Activated CD4-positive, alpha-beta T cell treated with anti-CD3 and anti-CD28 coated beads, Interleukin-2, amount 50 U/mL, for 16 hours (primary cell): ENCODE measurements around the gene CBY2.

Experiments used
- DNase-seq: peaks from one replicate; pipeline ENCODE4 v3.0.0-alpha.2; 2020

The CBY2 gene

DNA sequence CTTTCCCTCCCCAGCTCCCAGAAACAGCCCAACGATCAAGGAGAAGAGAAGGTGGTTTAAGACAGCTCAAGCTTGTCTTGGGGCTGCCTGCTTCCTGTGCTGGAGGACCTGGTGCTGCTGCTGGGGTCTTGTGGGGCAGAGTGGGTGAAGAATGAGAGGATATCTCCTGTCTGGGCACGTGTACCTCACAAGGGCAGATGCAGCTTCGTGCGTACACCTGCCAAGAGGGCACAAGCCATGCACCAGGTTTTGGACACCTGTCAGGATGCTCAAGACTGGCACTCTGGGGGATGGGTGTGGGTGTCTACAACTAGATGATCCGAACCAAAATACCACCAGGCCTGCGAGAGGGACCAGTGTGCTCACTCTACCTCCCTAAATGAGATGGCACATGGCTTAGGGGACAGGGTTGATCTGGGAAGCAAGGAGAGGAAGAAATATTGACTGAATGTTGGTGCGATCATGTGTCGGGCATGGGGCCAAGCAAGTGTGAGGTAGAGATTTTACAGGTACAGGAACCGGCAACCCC lies 2.2 kb downstream of the CBY2 start:
- no peak for DNase-seq

DNA sequence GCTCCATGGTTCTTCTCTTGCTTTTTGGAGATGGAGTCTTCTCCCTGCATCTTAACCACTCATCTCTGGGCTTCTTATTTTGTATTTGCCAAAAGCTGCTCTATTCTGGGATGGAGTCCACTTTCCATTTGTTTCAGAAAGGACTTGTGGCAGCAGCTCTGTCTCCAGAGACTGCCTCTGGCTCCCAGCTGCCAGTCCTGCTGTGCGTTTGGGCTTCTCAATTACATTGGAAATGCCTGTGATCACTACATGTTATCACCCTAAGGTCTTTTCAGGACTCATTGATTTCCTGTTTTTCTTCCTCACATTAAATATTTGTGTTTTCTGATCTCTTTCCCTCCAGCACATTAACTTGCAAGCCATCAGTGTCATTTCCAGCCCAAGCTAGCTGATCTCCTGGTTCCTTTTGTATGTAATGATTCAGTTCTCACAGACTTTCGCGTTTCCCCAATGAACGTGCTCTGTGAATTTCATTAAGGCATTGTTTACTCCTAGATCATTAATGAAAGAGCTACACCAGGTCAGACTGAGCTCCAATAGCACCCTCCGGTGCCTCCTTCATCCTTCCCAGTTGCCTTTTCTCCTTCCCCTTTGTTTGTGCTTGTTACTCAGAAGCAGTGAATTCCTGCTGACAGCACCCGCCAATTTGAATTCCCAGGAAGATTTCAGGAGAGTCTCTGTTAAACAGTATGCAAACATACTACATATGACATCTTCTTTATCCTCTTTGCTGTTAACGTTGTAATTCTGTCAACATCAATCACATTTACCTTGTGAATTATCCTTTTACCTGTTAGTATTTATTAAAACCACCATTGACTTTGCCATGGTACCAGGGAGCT lies 3.0 kb downstream of the CBY2 start:
- DNase-seq, result no peak

DNA sequence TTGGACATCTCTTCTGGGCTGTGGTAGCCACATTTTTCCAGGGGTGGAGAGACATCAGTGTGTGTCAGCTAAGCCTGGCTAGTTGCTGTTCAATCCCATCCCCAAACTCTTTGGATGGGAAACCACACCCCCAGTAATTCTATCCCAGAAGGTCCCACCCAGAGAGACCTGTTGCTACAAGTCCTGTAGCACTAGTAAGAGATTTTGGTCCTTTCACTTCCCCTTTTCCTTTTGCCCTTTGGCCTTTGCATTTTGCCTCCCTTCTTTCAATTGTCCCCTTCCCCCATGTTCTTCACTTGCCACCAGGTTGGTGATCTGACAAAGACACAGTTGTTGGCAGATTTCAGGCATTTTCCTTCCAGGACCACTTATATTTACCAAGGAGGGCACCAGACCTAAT lies 3.8 kb downstream of the CBY2 start:
- DNase-seq, result no peak

DNA sequence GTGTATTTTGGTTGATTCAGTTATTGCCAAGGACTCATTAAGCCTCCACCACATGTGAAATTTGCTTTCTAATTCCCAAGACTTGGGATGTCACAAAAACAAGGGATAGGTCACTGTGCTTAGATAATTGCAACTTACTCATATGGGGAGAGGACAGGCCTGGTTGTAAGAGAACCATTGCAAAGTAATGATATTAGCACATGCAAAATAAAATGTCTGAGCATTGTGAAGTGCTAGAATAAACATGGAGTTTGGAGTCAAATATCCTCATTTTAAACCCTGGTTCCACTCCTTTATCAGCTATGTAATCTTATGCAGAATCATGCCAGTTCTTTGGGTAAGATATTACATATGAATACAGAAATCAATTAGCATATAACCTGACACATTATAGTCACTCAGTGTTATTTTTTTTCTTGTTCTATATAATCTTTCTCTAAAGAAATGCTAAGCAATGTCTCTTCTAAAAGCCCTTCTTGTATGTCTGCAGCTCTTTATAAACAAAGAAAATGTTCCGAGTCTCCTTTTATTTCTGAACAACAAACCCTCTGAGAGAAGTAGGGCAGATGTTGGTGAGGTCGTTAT lies 5.5 kb downstream of the CBY2 start:
- DNase-seq, result no peak

DNA sequence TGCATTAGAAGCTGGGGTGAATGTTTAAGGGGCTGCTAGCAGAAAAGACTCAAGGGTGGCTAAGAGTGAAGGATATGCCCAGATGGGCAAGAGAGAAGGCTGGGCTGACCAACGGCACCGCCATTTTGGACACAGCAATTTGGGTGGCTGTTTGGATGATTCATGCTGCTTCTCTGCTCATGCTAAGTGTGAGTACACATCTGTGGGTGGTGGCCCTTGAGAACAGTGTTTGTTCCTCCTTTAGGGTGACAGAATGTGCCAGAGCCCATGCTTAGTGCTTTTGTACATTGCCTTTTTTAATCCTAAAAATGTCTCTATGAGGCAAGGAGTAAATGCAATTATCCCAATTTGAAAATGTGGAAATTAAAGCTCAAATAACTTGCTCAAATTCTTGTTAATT lies 9.8 kb downstream of the CBY2 start:
- no peak for DNase-seq

DNA sequence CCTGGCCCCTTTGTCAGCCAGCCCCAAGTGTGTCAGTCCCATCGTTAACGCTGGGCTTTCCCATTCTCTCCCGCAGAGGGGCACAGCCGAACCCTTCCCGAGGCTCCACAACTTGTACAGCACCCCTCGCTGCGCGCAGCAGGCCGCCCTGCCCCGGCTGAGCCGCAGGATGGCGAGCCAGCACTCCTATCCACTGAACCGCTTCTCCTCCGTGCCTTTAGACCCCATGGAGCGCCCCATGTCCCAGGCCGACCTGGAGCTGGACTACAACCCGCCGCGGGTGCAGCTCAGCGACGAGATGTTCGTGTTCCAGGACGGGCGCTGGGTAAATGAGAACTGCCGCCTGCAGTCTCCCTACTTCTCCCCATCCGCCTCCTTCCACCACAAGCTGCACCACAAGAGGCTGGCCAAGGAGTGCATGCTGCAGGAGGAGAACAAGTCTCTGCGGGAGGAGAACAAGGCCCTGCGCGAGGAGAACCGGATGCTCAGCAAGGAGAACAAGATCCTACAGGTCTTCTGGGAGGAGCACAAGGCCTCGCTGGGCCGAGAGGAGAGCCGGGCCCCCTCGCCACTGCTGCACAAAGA lies 11.1 kb downstream of the CBY2 start:
- DNase-seq, result no peak

DNA sequence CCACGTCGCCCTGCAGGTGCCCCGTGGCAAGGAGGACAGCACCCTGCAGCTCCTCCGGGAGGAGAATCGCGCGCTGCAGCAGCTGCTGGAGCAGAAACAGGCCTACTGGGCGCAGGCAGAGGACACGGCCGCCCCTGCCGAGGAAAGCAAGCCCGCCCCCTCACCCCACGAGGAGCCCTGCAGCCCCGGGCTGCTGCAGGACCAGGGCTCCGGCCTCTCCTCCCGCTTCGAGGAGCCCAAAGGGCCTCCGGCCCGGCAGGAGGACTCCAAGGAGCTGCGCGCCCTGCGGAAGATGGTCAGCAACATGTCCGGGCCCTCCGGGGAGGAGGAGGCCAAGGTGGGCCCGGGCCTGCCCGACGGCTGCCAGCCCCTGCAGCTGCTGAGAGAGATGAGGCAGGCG lies 11.6 kb downstream of the CBY2 start:
- DNase-seq, result no peak

DNA sequence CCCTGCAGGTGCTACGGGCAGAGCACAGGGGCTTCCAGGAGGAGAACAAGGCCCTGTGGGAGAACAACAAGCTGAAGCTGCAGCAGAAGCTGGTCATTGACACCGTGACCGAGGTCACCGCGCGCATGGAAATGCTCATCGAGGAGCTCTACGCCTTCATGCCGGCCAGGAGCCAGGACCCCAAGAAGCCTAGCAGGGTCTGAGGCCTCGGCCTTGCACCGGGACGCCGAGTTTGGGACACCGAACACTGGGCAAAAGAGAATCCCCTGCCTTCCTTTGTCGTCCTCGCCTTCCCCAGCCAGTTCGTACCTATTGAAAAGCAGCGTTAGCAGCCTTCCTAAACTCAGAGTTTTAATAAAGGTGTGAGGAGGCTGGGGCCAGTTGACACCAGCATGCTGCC lies 12.1 kb downstream of the CBY2 start:
- DNase-seq, result no peak

DNA sequence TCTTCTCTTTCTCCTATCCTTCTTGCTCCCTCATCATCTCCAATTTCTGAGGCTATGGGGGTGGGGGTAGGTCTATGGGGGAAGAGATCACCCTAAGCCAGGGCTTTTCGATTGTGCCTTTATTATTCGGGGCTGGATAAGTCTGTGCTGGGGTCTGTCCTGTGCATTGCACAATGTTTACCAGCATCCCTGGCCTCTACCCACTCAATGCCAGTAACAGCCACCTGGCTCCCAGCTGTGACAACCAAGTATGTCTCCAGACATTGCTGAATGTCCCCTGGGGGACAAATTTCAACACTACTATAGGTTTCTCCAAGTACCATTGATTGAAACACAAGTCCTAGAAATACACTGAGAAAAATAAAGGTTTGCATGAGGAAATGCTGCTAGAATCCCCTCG lies 13.2 kb downstream of the CBY2 start:
- DNase-seq, result no peak

DNA sequence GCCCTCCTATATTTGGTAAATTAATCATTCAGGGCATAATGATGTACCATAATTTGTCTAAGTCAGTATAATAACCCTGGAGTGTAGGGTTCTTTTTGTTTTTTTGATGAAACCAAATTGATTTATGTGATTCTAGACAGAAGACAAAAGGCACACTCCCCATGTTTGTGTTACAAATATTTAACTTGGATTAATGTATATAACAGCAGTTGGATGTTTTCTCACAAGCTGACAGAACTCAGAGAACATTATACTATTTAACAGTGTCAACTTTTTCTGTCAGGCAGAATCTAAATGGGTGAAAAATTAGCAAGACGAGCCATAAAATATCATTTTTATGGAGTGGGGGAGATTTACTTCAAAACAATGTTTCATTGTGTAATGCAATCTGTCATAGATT lies 15.2 kb downstream of the CBY2 start:
- DNase-seq, result no peak

DNA sequence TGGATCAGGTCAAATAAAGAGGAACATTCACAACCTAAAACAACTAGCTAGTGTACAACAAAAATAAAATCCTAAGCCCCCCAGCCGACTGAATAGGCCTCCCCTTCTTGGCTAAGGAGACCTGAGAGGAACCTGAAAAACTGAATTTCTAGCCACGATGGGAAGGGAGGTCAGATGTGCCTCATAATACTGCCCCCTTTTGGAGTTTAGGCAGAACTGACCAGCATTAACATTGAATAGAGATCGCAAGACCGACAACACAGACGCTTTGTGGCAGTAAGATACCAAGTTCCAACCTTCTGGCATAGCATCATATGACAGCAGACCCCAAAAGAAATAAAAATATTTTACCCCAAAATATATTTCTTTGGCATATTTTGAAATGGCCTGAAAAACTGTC lies 15.9 kb downstream of the CBY2 start:
- peak; percentile 30 for DNase-seq

DNA sequence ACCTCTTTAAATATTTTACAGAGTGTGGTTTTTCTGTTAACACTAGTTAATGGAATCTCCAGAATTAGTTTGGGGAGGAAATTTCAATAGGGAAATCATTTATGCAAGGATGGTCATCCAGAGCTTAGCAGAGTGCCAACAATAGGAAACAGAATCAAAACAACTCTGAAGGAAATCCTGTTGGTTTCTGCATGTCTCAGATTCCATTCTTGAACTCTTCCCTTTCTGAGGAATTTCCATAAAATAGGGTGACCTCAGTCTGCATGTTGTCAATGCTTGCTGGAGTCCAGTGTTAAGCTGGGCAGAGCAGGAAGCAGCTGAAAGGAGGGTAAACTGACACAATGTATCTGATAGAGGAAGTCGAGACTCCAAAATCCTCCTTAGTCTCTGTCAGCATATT lies 16.9 kb downstream of the CBY2 start:
- DNase-seq, result no peak

DNA sequence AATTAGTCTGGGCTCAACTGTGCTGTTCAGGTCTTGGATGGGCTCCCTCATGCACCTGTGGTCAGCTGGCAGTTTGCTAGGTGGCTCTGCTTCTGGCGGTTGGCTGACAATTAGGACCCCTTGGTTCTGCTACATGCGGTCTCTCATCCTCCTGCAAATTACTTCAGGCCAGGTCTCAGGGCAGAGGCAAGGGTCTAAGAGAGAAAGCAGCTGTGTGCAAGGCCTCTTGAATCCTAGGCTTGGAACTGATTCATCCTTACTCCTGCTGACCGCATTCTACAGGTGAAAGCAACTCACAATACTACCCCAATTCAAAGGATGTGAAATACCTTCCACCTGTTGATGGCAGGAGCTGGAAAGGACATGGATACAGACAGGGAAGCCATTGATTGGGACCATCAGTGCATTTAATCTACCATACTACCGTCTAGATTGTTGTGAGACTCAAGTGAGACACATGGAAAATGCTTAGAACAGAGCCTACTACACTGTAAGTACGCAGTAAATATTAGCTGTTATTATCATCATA lies 19.1 kb downstream of the CBY2 start:
- no peak for DNase-seq

DNA sequence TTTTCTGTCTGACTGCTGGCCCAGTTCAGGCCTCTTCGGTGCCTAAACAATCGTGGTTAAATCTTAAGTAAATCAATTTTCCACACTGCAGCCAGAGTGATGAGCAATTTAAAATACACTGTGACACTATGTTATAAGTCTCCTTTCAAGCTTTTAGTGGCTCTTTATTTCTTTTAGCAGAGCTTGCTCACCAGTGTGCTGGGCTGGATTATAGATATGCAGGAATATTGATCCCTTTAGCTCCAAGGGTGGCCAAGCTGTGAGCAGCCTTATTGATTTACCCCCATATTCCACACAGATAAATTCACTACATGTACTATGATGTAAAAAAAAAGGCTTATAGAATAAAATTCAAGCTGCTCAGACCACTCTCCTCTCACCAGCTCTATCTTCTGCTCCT lies 21.7 kb downstream of the CBY2 start:
- no peak for DNase-seq

DNA sequence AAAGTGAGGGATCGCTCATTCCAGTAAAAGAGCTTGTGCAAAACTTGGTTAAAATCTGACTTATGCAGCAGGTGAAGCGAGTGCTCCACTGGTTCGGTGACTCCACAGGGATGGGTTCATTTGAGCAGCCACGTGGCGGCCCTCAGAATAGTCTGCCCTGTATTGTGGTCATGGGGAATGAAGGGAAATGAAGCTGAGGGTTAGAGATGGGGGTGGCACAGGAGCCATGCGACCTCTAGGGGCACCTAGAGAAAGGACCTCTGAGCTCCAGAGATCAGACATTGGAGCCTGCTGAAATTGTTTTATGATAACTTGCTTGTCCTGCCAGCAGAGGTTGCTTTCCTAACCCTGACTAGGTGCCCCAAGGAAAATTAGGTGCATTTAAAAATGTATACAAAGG lies 26.6 kb downstream of the CBY2 start:
- DNase-seq, result peak; percentile 24

DNA sequence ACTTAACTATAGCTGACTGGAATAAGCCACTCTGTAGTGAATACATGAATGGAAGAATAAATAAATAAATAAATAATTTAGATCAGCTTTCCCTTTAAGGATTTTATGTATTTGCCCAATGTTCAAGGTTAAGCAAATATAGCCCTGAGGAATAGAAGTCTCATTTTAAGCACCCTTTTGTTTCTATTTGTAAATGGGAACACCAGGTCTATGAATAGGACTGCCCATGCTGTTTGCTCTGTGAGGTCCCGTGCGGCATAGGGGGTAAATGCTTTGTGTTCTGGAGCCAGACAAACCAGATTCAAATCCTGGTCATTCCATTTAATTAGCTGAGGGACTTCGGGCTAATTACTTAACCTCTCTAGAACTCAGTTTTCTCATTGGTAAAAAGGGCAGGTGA lies 29.3 kb downstream of the CBY2 start:
- no peak for DNase-seq

DNA sequence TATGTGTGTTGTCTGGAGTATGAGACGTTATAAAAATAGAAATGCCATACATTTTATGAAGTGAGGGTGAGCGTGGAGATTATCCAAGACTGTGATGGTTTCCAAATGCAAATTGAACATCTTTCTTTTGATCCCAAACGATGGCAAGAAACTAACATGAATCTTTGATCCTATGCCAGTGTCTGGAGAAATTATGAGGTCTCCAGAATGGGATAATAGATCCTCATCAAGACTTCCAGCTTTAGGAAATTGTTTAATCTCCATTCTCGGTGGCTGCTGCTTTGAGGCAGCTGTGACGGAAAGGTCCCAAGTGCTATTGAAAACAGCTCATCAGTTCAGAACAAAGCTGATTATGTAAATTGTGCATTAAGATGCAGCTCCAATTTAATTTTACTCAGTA lies 30.8 kb downstream of the CBY2 start:
- no peak for DNase-seq

DNA sequence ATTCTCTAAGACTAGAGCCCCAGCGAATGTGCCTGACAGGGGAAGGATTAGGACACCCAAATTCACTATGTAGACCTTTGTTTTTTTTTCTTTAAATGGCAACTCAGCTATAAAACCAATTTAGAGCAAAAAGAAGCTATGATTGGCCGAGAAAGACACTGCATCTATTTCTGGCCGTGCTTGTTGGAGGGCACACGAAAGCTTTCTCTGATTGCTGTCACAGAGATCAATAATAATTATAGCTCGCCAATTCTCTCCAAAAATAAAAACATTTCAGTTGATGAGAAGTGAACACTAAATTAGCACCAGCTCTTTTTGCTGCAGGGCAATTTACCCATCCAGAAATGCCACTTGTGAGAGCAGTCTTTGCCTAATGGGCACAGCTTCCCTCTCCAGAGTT lies 31.2 kb downstream of the CBY2 start:
- no peak for DNase-seq

DNA sequence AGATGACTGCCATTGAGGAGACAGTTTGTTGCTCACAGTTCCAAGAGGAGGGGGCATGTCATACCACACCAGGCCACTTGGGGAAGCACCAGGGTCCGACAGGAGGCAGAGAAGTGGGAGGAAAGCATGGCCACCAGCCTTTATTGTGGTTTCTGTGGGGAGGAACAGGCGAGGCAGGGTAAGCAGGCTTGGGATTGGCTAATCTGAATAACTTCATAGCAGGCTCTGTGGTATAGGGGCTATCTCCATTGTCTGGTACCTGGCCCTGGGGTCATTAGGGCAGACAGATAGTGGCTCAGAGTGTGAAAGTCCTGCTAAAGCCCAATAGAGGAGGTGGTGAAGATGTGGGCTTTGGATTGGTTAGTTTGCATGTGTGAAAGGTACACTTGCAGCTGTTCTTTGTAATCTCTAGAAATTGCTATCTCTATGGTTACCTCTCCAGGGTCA lies 35.5 kb downstream of the CBY2 start:
- peak; percentile 23 for DNase-seq

DNA sequence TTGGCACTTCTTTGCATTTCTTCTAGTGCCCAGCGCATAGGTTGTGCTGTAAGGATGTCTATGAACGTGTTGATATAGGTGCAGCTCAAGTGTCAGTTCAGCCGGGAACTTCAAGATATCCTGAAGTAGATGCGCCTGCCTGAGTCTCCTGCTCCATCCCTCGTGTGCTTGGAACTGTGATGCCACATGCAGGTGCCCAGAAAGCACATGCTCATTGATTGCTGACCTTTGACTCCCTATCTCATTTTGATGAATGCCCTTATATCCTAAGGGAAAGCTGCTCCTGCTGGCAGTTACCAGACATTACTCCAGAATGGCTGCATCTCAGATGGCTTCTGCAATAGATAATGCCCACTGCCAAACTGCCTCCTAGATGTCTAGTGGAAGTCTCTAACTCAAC lies 40.9 kb downstream of the CBY2 start:
- no peak for DNase-seq

DNA sequence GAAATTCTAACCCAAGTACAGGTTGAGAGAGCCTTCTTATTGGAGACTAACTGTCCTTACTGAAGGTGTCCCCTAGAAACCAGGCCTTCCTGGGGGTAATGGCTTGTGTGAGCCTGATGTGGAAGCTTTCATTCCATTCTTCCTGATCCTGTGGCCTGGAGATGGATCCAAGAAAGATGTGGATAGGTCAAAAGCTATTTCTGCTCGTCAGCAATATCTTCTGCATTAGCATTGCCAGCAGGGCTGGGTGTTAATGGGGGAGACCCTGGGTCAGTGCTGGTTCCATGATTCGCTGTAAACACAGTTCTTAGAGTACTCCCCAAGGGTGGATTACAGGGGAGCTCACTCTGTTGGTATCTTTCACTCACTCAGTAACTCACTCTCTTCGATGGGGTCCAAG lies 42.9 kb downstream of the CBY2 start:
- no peak for DNase-seq

DNA sequence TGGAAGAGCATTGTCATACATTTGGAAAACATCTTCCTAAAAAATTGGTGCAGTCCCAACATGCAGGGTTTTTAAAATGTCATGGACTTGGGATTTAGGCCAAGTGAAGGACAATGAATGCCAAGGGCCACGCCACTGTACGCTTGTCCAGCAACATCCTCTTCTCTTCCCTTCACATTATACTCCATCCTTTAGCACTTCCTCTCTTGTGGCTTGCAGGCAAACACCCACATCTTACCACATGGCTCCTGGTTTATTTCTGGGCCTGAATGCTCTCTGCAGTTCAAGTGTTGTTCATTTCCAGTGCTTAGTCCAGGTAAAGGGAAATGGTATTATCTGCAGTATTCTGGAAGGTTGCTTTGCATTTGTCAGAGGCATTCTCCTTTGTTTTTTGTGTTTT lies 45.0 kb downstream of the CBY2 start:
- DNase-seq, result no peak

DNA sequence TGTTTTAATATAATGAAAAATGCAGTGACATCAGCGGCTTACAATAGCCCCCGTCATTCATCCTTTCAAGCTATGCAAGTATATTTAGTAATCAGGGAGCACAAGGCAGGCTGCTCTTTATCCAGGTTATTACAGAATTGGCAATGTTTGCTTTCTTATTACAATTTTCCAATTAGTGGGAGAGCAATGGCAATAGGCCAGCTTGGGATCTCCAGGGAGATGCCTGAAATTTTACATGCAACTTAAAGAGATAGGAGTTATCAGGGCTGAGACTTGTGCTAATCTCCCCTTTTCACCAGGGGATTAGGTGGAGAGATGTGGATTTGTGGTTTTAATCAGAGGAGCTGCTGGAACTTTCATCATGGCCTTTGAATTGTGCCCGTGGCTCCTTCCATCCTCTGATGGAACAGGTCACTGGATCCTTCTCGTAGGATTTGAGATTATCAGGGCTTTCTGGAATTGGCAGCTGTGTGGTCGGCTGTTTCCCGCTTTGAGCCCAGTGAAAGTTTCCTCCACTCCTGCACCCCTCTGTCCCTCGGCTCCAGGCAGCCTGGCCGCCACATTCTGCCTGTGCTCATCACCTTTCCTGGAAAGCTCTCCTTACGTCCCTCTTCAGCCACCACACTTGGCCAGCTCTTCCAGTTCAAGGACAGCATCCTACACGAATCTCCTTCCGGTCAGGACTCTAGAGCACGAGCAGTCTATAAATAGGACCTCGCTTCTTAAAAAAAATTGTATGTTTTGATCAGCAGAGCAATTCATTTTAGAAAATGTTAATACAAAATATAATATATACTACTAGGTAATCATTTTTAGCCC lies 47.0 kb downstream of the CBY2 start:
- DNase-seq, result no peak
